ENCODE results near the gene SREBF2. TPM values are rescaled to one million over a fixed set of nuclear protein-coding genes. Genes with fewer than 3 reads are reported as not detected.

The SREBF2 gene
- total RNA-seq, 1 donor from 2014 or later: 129 TPM

DNA sequence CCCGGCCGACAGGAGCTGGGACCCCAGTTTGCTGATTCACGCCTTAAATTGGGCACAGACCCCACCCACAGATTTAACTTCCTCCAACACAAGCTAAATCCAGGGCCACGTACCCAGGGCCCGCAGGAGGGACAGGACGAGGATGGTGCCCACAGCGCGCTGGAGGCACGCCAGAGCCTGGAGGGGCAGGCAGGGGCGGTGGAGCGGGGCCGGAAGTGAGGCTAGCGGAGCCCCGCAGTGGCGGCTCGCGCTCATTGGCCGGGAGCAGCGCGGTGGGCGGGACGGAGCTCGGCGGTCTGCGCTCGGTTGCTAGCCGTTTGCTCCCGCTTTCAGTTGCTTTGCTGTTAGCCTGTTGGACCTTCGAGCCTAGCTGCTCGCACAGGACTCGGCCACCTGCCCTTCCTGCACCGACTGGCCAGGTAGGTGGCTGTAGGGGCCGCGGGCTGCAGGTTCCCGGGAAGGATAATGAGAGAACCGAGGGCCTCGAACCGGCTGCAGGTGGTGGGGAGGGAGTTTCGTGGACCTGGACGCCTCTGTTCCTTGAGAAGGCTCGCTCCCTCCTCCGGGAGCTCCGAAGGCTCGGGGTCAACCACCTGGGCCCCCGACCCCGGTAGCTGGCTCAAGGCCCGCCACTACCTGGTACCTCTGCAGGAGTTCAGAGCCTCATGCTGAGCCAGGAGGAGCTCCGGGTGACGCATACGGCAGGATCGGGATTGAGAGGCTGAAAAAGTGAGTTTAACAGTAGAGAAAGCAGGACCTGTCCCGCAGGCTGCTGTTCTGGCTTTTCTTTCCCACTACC lies 32.4 kb upstream of the SREBF2 start, which contains the start of gene CCDC134:
Gene CCDC134, plus strand, starts transcription at position 332 of the 799 bp plus-strand sequence. CDS start 8,212 bp downstream, outside the sequence.
- Mint-ChIP-seq H3K9me3 (no peaks in the 10 kb centered on the region), H3K36me3 (peaks cover 2% of the 10 kb centered on the region), H3K4me1 (peaks cover 27% of the 10 kb centered on the region), H3K27ac (peak within 1 kb of the TSS; percentile 98), H3K27me3 (ENCODE audit: low read depth) (no peaks in the 10 kb centered on the region), H3K4me3 (peak within 1 kb of the TSS; percentile 97)
- TF ChIP-seq, protein P1, sequence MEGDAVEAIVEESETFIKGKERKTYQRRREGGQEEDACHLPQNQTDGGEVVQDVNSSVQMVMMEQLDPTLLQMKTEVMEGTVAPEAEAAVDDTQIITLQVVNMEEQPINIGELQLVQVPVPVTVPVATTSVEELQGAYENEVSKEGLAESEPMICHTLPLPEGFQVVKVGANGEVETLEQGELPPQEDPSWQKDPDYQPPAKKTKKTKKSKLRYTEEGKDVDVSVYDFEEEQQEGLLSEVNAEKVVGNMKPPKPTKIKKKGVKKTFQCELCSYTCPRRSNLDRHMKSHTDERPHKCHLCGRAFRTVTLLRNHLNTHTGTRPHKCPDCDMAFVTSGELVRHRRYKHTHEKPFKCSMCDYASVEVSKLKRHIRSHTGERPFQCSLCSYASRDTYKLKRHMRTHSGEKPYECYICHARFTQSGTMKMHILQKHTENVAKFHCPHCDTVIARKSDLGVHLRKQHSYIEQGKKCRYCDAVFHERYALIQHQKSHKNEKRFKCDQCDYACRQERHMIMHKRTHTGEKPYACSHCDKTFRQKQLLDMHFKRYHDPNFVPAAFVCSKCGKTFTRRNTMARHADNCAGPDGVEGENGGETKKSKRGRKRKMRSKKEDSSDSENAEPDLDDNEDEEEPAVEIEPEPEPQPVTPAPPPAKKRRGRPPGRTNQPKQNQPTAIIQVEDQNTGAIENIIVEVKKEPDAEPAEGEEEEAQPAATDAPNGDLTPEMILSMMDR (IDR thresholded peaks at IDR 0.05; ENCODE audit: unreplicated experiment): no peak
- DNase-seq (ENCODE audit: low spot score in 2 of 2, unreplicated experiment in 2 of 2): peak; percentile 85 to 92

DNA sequence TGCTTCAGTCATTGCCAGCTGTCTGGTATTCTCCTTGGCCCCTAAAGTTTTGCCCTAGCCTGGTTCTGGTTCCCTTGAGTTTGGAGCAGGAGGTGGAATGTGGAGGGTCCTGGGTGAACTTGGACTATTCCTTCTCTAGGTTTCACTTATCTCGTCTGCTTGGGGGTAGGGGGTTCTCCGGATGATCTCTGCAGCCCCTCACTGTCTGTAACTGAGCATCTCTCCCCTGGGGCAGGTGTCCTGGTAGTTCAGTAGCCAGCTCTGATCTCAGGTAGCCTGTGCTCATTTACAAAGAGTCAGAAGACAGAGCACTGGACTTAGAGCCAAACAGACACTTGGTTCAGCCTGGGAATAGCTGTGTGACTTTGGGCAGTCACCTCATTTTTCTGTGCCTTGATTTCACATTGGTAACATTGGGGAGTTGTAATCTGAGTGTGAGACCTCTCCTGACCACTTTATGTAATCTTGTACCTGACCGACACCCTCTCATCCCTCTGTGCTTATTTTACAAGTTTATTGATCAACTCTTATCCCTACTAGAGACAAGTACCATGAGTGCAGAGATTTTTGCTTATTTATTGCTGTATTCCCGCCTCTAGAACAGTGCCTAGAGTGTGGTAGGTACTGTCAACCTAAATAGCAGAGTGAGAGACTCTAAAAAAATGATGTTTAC lies 31.6 kb upstream of the SREBF2 start:
- no peaks in the 10 kb centered on the region for H3K9me3 Mint-ChIP-seq
- no peak for DNase-seq (ENCODE audit: low spot score in 2 of 2, unreplicated experiment in 2 of 2)
- peak overlapping the region; percentile 98 for H3K27ac Mint-ChIP-seq
- H3K4me1 Mint-ChIP-seq: peaks cover 27% of the 10 kb centered on the region
- peak overlapping the region; percentile 97 for H3K4me3 Mint-ChIP-seq
- no peaks in the 10 kb centered on the region for H3K27me3 Mint-ChIP-seq (ENCODE audit: low read depth)
- peaks cover 2% of the 10 kb centered on the region for H3K36me3 Mint-ChIP-seq
- TF ChIP-seq, protein P1 (IDR thresholded peaks at IDR 0.05; ENCODE audit: unreplicated experiment): no peak

DNA sequence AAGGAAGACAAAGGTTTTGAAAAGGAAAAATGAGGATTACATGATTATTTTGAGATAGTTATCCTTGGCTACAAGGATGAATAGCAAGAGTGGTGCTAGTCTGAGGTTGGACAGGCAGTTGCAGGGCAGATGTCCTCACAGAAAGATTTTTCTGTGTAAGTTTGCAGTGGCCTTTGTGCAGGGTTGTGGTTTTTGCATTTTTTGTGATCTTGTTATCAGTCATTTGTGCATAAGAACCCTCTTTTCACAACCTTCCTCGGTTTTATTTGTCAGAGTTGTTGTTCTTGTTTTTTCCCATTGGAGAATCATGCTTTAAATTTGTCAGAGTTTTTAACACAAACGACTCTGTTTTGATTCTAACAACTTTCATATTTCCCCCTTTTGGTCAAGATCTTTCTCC lies 31.0 kb upstream of the SREBF2 start:
- no peak for DNase-seq (ENCODE audit: low spot score in 2 of 2, unreplicated experiment in 2 of 2)
- Mint-ChIP-seq H3K4me3 (peak overlapping the region; percentile 97), H3K27ac (peak overlapping the region; percentile 98), H3K4me1 (peaks cover 27% of the 10 kb centered on the region), H3K27me3 (ENCODE audit: low read depth) (no peaks in the 10 kb centered on the region), H3K36me3 (peaks cover 2% of the 10 kb centered on the region), H3K9me3 (no peaks in the 10 kb centered on the region)
- TF ChIP-seq, protein P1 (IDR thresholded peaks at IDR 0.05; ENCODE audit: unreplicated experiment): no peak

DNA sequence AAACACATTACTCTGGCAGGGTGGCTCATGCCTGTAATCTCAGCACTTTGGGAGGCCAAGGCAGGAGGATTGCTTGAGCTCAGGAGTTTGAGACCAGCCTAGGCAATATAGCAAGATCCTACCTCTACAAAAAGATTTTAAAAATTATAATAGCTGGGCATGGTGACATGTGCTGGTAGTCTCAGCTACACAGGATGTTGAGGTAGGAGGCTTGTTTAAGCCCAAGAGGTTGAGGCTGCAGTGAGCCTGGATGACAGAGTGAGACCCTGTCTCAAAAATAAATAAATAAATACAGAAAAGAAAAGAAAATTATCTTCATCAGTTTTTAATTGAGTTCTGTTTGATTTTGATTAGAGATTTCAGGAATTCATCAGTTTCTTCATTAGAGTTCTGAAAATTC lies 27.3 kb upstream of the SREBF2 start:
- Mint-ChIP-seq H3K4me1 (peaks cover 14% of the 10 kb centered on the region), H3K4me3 (no peak overlapping the region), H3K27ac (no peak overlapping the region), H3K36me3 (peaks cover 8% of the 10 kb centered on the region), H3K9me3 (no peaks in the 10 kb centered on the region), H3K27me3 (ENCODE audit: low read depth) (no peaks in the 10 kb centered on the region)
- TF ChIP-seq, protein P1 (IDR thresholded peaks at IDR 0.05; ENCODE audit: unreplicated experiment): no peak
- DNase-seq (ENCODE audit: low spot score in 2 of 2, unreplicated experiment in 2 of 2): no peak

DNA sequence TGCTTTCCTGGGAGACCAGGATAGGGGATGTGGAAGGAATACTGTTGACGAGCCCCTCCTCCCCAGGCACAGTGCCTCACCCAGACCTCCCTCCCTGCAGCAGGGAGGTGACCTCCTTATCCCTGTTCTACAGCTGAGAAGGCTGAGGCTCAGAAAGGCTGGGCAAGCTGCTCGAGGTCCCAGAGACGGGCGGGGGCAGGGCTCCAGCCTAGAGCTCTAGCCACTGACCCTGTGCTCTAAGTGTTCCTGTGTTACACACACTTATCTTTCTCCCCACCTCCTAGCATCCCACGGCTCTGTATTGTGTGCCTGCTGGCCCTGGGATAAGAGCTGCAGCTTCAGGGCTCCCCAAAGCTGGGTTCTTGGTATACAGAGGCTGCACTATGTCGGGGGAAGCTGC lies 24.5 kb upstream of the SREBF2 start:
- TF ChIP-seq, protein P1 (IDR thresholded peaks at IDR 0.05; ENCODE audit: unreplicated experiment): no peak
- Mint-ChIP-seq H3K4me3 (no peak overlapping the region), H3K4me1 (no peaks in the 10 kb centered on the region), H3K27ac (no peak overlapping the region), H3K36me3 (peaks cover 7% of the 10 kb centered on the region), H3K9me3 (no peaks in the 10 kb centered on the region), H3K27me3 (ENCODE audit: low read depth) (no peaks in the 10 kb centered on the region)
- DNase-seq (ENCODE audit: low spot score in 2 of 2, unreplicated experiment in 2 of 2): no peak
